Measurements from ENCODE around the gene ADAM33. TPM values are rescaled to one million over a fixed set of nuclear protein-coding genes. Genes with fewer than 3 reads are reported as not detected.

The ADAM33 gene
- total RNA-seq, 4 donors from 2014 or later: 15.0 to 150 (median 44.6) TPM

GRCh38 chr20:3669710-3670367, 12.0 kb downstream of the ADAM33 start:
- 70% methylated on average over 13 of the region's 13 CpGs; no CpG with 5 or more reads in 1 of the 2 donors for WGBS, 2 donors (ENCODE audit: low coverage in 1 of 2)
- H3K36me3 ChIP-seq: no peaks in the 10 kb centered on the region
- in situ Hi-C loops (cut with MboI; ENCODE audit: low pct_ligation_motif_present in 1 of 4, low pct_unique_long_range_greater_than_20kb in 1 of 4, low sequenced_read_pairs in 3 of 4) (no loop called here), intact Hi-C loops (cut with DNase I; ENCODE audit: low total_unique reads) (no loop called here)
- H3K27ac ChIP-seq: no peak overlapping the region
- DNase-seq: no peak
- peaks cover 0 to 5% (median 2%) of the 10 kb centered on the region in 4 donors for H3K4me1 ChIP-seq
- H3K4me3 ChIP-seq: no peak overlapping the region
- peaks cover 35% of the 10 kb centered on the region for H3K27me3 ChIP-seq
- no peak for TF ChIP-seq POLR2AphosphoS5 (IDR thresholded peaks at IDR 0.05)
- TF ChIP-seq EP300 (IDR thresholded peaks at IDR 0.05; ENCODE audit: low read depth): no peak
- TF ChIP-seq POLR2A (IDR thresholded peaks at IDR 0.05): no peak
- TF ChIP-seq CTCF (IDR thresholded peaks at IDR 0.05): no peak
- no peaks in the 10 kb centered on the region for H3K9me3 ChIP-seq

DNA sequence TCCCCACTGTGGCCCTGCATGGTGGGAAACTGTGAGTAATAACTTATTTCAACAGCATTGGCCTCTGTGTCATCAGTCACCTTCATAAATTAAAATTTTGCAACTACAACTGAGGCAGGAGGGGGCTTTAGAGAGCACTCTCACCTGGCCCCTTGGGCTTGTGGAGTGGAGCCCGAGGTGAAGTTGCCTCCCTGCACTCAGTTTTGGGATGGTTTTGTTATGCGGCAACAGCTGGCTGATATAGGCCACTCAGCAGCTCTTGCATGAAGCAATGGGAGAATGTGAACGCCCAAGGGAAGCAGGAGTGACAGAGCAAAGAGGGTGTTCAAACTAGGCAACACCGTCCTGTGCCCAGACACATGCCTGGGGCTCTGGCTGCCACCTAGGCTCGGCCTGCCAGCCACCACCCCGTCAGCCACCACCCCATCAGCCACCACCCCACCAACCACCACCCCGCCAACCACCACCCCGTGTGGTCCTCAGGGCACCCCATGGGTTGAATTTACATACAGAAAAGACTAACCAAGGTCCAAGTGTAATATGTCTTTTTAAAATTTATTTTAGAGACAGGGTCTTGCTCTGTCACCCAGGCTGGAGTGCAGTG, 14.3 kb downstream of the ADAM33 start:
- no peak for DNase-seq
- WGBS, 2 donors (ENCODE audit: low coverage in 1 of 2): 90 to 100% methylated on average over 1 to 7 of the region's 8 CpGs
- Histone ChIP-seq H3K4me3 (no peak overlapping the region), H3K36me3 (no peaks in the 10 kb centered on the region), H3K27me3 (peaks cover 23% of the 10 kb centered on the region), H3K4me1 (peaks cover 0 to 5% (median 2%) of the 10 kb centered on the region in 4 donors), H3K9me3 (no peaks in the 10 kb centered on the region), H3K27ac (no peak overlapping the region)
- intact Hi-C loops (cut with DNase I; ENCODE audit: low total_unique reads) (no loop called here), in situ Hi-C loops (cut with MboI; ENCODE audit: low pct_ligation_motif_present in 1 of 4, low pct_unique_long_range_greater_than_20kb in 1 of 4, low sequenced_read_pairs in 3 of 4) (no loop called here)
- no peak for TF ChIP-seq CTCF (IDR thresholded peaks at IDR 0.05)
- TF ChIP-seq POLR2A (IDR thresholded peaks at IDR 0.05): no peak
- TF ChIP-seq POLR2AphosphoS5 (IDR thresholded peaks at IDR 0.05): no peak
- no peak for TF ChIP-seq EP300 (IDR thresholded peaks at IDR 0.05; ENCODE audit: low read depth)

DNA sequence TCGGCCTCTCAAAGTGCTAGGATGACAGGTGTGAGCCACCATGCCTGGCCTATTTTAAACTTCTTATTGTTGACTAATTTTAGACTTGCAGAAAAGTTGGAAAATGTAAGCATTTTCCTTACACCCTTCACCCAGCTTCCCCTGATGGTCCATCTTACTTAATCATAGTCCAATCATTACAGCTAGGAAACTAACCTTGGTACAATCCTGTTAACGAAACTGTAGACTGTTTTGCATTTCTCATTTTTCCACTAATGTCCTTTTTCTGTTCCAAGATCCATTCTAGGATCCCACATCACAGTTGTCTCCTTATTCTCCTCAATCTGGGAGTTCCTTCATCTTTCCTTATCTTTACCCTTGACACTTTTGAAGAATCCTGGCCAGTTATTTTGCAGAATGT, 18.0 kb downstream of the ADAM33 start:
- no peak overlapping the region for H3K4me3 ChIP-seq
- no peaks in the 10 kb centered on the region for H3K36me3 ChIP-seq
- intact Hi-C loops (cut with DNase I; ENCODE audit: low total_unique reads) (no loop called here), in situ Hi-C loops (cut with MboI; ENCODE audit: low pct_ligation_motif_present in 1 of 4, low pct_unique_long_range_greater_than_20kb in 1 of 4, low sequenced_read_pairs in 3 of 4) (no loop called here)
- H3K9me3 ChIP-seq: no peaks in the 10 kb centered on the region
- WGBS, 2 donors (ENCODE audit: low coverage in 1 of 2): 76 to 86% methylated on average over 2 of the region's 2 CpGs
- H3K27me3 ChIP-seq: peaks cover 46% of the 10 kb centered on the region
- peaks cover 0 to 9% (median 5%) of the 10 kb centered on the region in 4 donors for H3K4me1 ChIP-seq
- TF ChIP-seq CTCF (IDR thresholded peaks at IDR 0.05) (no peak), POLR2AphosphoS5 (IDR thresholded peaks at IDR 0.05) (no peak), EP300 (IDR thresholded peaks at IDR 0.05; ENCODE audit: low read depth) (no peak), POLR2A (IDR thresholded peaks at IDR 0.05) (no peak)
- DNase-seq: no peak
- H3K27ac ChIP-seq: no peak overlapping the region

DNA sequence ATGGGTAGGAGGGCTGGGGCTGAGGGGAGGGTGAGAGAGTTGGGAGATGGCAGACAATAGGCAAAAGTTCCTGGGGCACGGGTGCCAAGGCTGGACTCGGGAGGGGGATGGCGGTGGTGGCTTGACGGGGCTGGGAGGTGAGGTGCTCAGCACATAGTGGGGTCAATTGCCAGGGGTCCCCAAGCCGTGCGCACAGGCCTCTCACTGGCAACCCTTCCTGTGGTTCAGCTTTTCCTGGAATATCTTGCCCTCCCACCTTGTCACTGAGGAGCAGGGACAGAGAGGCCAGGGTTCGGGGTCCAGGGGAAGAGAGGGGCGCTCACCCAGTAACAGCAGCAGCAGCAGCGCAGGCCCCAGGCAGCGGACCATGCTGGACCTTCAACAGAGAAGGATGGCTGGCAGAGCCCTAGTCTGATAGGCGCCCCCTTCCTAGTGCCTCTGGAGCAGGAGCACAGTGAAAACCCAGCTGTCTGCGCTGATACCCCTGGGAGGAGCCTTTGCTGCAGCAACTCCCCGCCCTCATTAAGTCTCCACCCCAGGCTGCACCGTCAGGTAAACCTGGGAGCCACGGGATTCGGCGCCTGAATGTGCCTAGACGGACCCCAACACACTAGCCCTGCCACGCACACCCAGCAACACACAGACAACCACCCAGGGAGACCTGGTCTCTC, 18.6 kb downstream of the ADAM33 start, which contains the start of gene GFRA4:
Gene GFRA4, minus strand, starts transcription at position 369 of the 671 bp plus-strand sequence. Its CDS starts 0 bp downstream, at position 369.
- peaks cover 0 to 9% (median 5%) of the 10 kb centered on the region in 4 donors for H3K4me1 ChIP-seq
- peaks cover 53% of the 10 kb centered on the region for H3K27me3 ChIP-seq
- no peaks in the 10 kb centered on the region for H3K36me3 ChIP-seq
- H3K4me3 ChIP-seq: no peak within 1 kb of the TSS
- intact Hi-C loops (cut with DNase I; ENCODE audit: low total_unique reads): no loop called here
- no peaks in the 10 kb centered on the region for H3K9me3 ChIP-seq
- H3K27ac ChIP-seq: no peak within 1 kb of the TSS
- in situ Hi-C loops (cut with MboI; ENCODE audit: low pct_ligation_motif_present in 1 of 4, low pct_unique_long_range_greater_than_20kb in 1 of 4, low sequenced_read_pairs in 3 of 4): no loop called here
- 79% methylated on average over 19 of the region's 19 CpGs; no CpG with 5 or more reads in 1 of the 2 donors for WGBS, 2 donors (ENCODE audit: low coverage in 1 of 2)
- DNase-seq: no peak
- no peak for TF ChIP-seq POLR2A (IDR thresholded peaks at IDR 0.05)
- TF ChIP-seq POLR2AphosphoS5 (IDR thresholded peaks at IDR 0.05): no peak
- no peak for TF ChIP-seq CTCF (IDR thresholded peaks at IDR 0.05)
- no peak for TF ChIP-seq EP300 (IDR thresholded peaks at IDR 0.05; ENCODE audit: low read depth)

All from transverse colon (tissue), 4 donors.